HepG2 (cell line): ENCODE data around the gene NRL. TPM values are rescaled to one million over a fixed set of nuclear protein-coding genes. Genes with fewer than 3 reads are reported as not detected.
A peak's percentile ranks its signal among the peaks of the same experiment; 100 is the strongest.

ENCODE experiments used
- CENPX ChIP-seq: sonication (generic); formaldehyde crosslinking; IDR thresholded peaks from 2 replicates; pipeline ENCODE4 v1.9.0; 2021; ENCODE audit warnings: mild to moderate bottlenecking, missing genetic modification reagents, moderate library complexity
- FOSL1 ChIP-seq: sonication (generic); formaldehyde crosslinking; IDR thresholded peaks from 2 replicates; pipeline ENCODE4 v1.9.0; 2021; ENCODE audit warnings: missing genetic modification reagents, borderline replicate concordance
- GABPB1 ChIP-seq: IDR thresholded peaks from 2 replicates; pipeline ENCODE4 v1.6.1; 2016; ENCODE audit warnings: mild to moderate bottlenecking, missing genetic modification reagents, moderate library complexity, missing compliant biosample characterization
- HNF4A ChIP-seq: sonication (generic); formaldehyde crosslinking; IDR thresholded peaks from 2 replicates; pipeline ENCODE4 v1.4.0; 2020; ENCODE audit warnings: missing genetic modification reagents
- JUND ChIP-seq: sonication (generic); formaldehyde crosslinking; IDR thresholded peaks from 2 replicates; pipeline ENCODE4 v1.8.0; 2022; ENCODE audit warnings: mild to moderate bottlenecking, missing genetic modification reagents
- KLF9 ChIP-seq: IDR thresholded peaks from 2 replicates; pipeline ENCODE4 v1.6.1; 2016; ENCODE audit warnings: low read depth
- MTF1 ChIP-seq: sonication (generic); formaldehyde crosslinking; IDR thresholded peaks from 2 replicates; pipeline ENCODE4 v1.5.0; 2020; ENCODE audit warnings: missing genetic modification reagents
- MXD1 ChIP-seq: sonication (generic); formaldehyde crosslinking; IDR thresholded peaks from 2 replicates; pipeline ENCODE4 v1.4.0; 2020; ENCODE audit warnings: mild to moderate bottlenecking, missing genetic modification reagents
- POLR2AphosphoS5 ChIP-seq: IDR thresholded peaks from 2 replicates; pipeline ENCODE4 v1.6.1; 2012; ENCODE audit warnings: low read depth, low read length
- PTBP1 ChIP-seq: fragments of 200-400 bp; formaldehyde crosslinking; IDR thresholded peaks from 2 replicates; pipeline ENCODE4 v1.6.1; 2018; ENCODE audit warnings: low read length, low read depth; ENCODE audit not compliant: poor library complexity, severe bottlenecking
- RBFOX2 ChIP-seq: fragments of 200-400 bp; formaldehyde crosslinking; IDR thresholded peaks from 2 replicates; pipeline ENCODE4 v1.6.1; 2017; ENCODE audit warnings: low read depth, mild to moderate bottlenecking, low read length
- REST ChIP-seq, 2 experiments: IDR thresholded peaks; 2 replicates each; pipeline ENCODE4 v1.6.1; 2011 to 2012; ENCODE audit warnings: low read length in 2 of 2, borderline replicate concordance in 1 of 2, low read depth in 1 of 2, mild to moderate bottlenecking in 1 of 2, moderate library complexity in 1 of 2
- TARDBP ChIP-seq: sonication (generic); formaldehyde crosslinking; IDR thresholded peaks from 2 replicates; pipeline ENCODE4 v1.8.0; 2022; ENCODE audit warnings: mild to moderate bottlenecking, missing genetic modification reagents
- TBX2 ChIP-seq: sonication (generic); formaldehyde crosslinking; IDR thresholded peaks from 2 replicates; pipeline ENCODE4 v1.5.0; 2020; ENCODE audit warnings: missing genetic modification reagents, mild to moderate bottlenecking, borderline replicate concordance
- TCF12 ChIP-seq, 2 experiments: fragments of 450-650 bp in 1 of 2; sonication (generic) in 1 of 2; formaldehyde crosslinking in 1 of 2; IDR thresholded peaks; 2 replicates each; pipeline versions ENCODE4 v1.6.1 to v1.8.0; 2017 to 2022; ENCODE audit warnings: antibody characterized with exemption in 1 of 2, mild to moderate bottlenecking in 1 of 2, missing genetic modification reagents in 1 of 2, moderate library complexity in 1 of 2
- TGIF2 ChIP-seq: IDR thresholded peaks from 2 replicates; pipeline ENCODE4 v1.6.1; 2016; ENCODE audit warnings: control low read depth, missing compliant biosample characterization
- THAP7 ChIP-seq: sonication (generic); formaldehyde crosslinking; IDR thresholded peaks from 2 replicates; pipeline ENCODE4 v1.8.1; 2023; ENCODE audit warnings: mild to moderate bottlenecking, missing genetic modification reagents
- ZBTB21 ChIP-seq: sonication (generic); formaldehyde crosslinking; IDR thresholded peaks from 2 replicates; pipeline ENCODE4 v1.4.0; 2020; ENCODE audit warnings: missing genetic modification reagents
- ZBTB3 ChIP-seq: sonication (generic); formaldehyde crosslinking; IDR thresholded peaks from 2 replicates; pipeline ENCODE4 v1.4.0; 2020; ENCODE audit warnings: low read depth, mild to moderate bottlenecking, moderate library complexity, missing genetic modification reagents, borderline replicate concordance
- ZFP36L1 ChIP-seq: sonication (generic); formaldehyde crosslinking; IDR thresholded peaks from 2 replicates; pipeline ENCODE4 v1.8.0; 2022; ENCODE audit warnings: mild to moderate bottlenecking, missing genetic modification reagents, moderate library complexity
- ZNF335 ChIP-seq: sonication (generic); formaldehyde crosslinking; IDR thresholded peaks from 2 replicates; pipeline ENCODE4 v1.4.0; 2020; ENCODE audit warnings: missing genetic modification reagents
- ZNF558 ChIP-seq: sonication (generic); formaldehyde crosslinking; IDR thresholded peaks from 2 replicates; pipeline ENCODE4 v1.9.0; 2022; ENCODE audit warnings: mild to moderate bottlenecking, missing genetic modification reagents, borderline replicate concordance
- polyA plus RNA-seq, 8 experiments: library from polyadenylated mRNA; depleted of rRNA in 3 of 8; stranded (reverse) in 7 of 8; unstranded in 1 of 8; fragments of >200 nt; fragmentation: Illumina TruSeq in 4 of 8; extraction: Trizol in 4 of 8; gene quantifications; 2 replicates each; pipeline versions ENCODE4 v1.2.1 to v1.2.3, GENCODE V29; 2011 to 2016; ENCODE audit warnings: low read depth in 4 of 8, missing spikeins in 1 of 8, mixed read lengths in 1 of 8; ENCODE audit not compliant: insufficient read depth in 1 of 8
- total RNA-seq, 5 experiments: library from RNA; depleted of rRNA; stranded (reverse); fragments of >200 nt; fragmentation: Illumina TruSeq; extraction: Trizol; gene quantifications; 2 replicates each; pipeline ENCODE4 v1.2.3, GENCODE V29; 2016; ENCODE audit warnings: low read depth in 1 of 5

Gene NRL
- total and polyA plus RNA-seq, 2 of the 13 experiments (the other 11 are each of a cell fraction or from before 2014, with no cell fraction given) = 2.5 to 4.7 TPM

GRCh38 chr14:24098927-24099813, 15.6 kb downstream of the NRL start (continued):
- TF ChIP-seq TARDBP (CRISPR knock-in tag) (0 out of 2 replicates have a peak, but pooled peaks have one; percentile 16), RBFOX2 (peak; percentile 91), GABPB1 (CRISPR knock-in tag) (peak; percentile 47; the same call in 1 of the 2 replicates), ZNF335 (no peak), PTBP1 (no peak), CENPX (CRISPR knock-in tag) (no peak), MTF1 (no peak), ZBTB3 (CRISPR knock-in tag) (no peak), HNF4A (CRISPR knock-in tag) (no peak), TCF12 (IDR thresholded peaks at IDR 0.05) (no peak), TCF12 (CRISPR knock-in tag; IDR thresholded peaks at IDR 0.05) (no peak), JUND (CRISPR knock-in tag) (no peak), POLR2AphosphoS5 (peak; percentile 44), MXD1 (CRISPR knock-in tag) (0 out of 2 replicates have a peak, but pooled peaks have one; percentile 34), THAP7 (CRISPR knock-in tag) (0 out of 2 replicates have a peak, but pooled peaks have one; percentile 2), TBX2 (CRISPR knock-in tag) (no peak), TGIF2 (CRISPR knock-in tag) (no peak), FOSL1 (no peak), ZNF558 (CRISPR knock-in tag) (no peak), ZFP36L1 (no peak), KLF9 (no peak), REST (IDR thresholded peaks at IDR 0.05; ENCODE audit: borderline replicate concordance in 1 of 2, low read depth in 1 of 2, low read length in 2 of 2) (no peak), ZBTB21 (CRISPR knock-in tag) (no peak)
